HepG2 (cell line): Measurements from ENCODE around the gene MIB2. TPM values are rescaled to one million over a fixed set of nuclear protein-coding genes. Genes with fewer than 3 reads are reported as not detected.

Source experiments
- ATRX ChIP-seq: sonication (generic); formaldehyde crosslinking; IDR thresholded peaks from 2 replicates; pipeline ENCODE4 v1.4.0; 2020; ENCODE audit warnings: missing genetic modification reagents, borderline replicate concordance
- CEBPB ChIP-seq: IDR thresholded peaks from 2 replicates; pipeline ENCODE4 v1.6.1; 2011; ENCODE audit warnings: low read depth, low read length, improper control_type of control experiment, borderline replicate concordance
- CENPT ChIP-seq: sonication (generic); formaldehyde crosslinking; IDR thresholded peaks from 2 replicates; pipeline ENCODE4 v1.8.0; 2022; ENCODE audit warnings: low read depth, mild to moderate bottlenecking, moderate library complexity, missing genetic modification reagents
- GABPB1 ChIP-seq: IDR thresholded peaks from 2 replicates; pipeline ENCODE4 v1.6.1; 2016; ENCODE audit warnings: mild to moderate bottlenecking, missing genetic modification reagents, moderate library complexity, missing compliant biosample characterization
- IRF2 ChIP-seq: IDR thresholded peaks from 2 replicates; pipeline ENCODE4 v1.6.1; 2018; ENCODE audit warnings: missing genetic modification reagents, missing compliant biosample characterization
- MED8 ChIP-seq: sonication (generic); formaldehyde crosslinking; IDR thresholded peaks from 2 replicates; pipeline ENCODE4 v1.8.1; 2023; ENCODE audit warnings: mild to moderate bottlenecking, missing genetic modification reagents; ENCODE audit not compliant: insufficient replicate concordance
- NFYC ChIP-seq: IDR thresholded peaks from 2 replicates; pipeline ENCODE4 v1.6.1; 2016; ENCODE audit warnings: missing genetic modification reagents, missing compliant biosample characterization
- SMAD1 ChIP-seq: sonication (generic); formaldehyde crosslinking; IDR thresholded peaks from 2 replicates; pipeline ENCODE4 v1.4.0; 2020; ENCODE audit warnings: missing genetic modification reagents, low read depth, mild to moderate bottlenecking, borderline replicate concordance
- SP140L ChIP-seq: sonication (generic); formaldehyde crosslinking; IDR thresholded peaks from 2 replicates; pipeline ENCODE4 v1.4.0; 2020; ENCODE audit warnings: missing genetic modification reagents, borderline replicate concordance
- TOE1 ChIP-seq: sonication (generic); formaldehyde crosslinking; IDR thresholded peaks from 2 replicates; pipeline ENCODE4 v1.4.0; 2020; ENCODE audit warnings: mild to moderate bottlenecking, missing genetic modification reagents
- ZBTB7B ChIP-seq: sonication (generic); formaldehyde crosslinking; IDR thresholded peaks from 2 replicates; pipeline ENCODE4 v1.4.0; 2020; ENCODE audit warnings: missing genetic modification reagents
- ZNF235 ChIP-seq: sonication (generic); formaldehyde crosslinking; IDR thresholded peaks from 2 replicates; pipeline ENCODE4 v1.8.1; 2023; ENCODE audit warnings: mild to moderate bottlenecking, missing genetic modification reagents, borderline replicate concordance
- ZNF317 ChIP-seq: sonication (generic); formaldehyde crosslinking; IDR thresholded peaks from 2 replicates; pipeline ENCODE4 v1.5.0; 2020; ENCODE audit warnings: mild to moderate bottlenecking, missing genetic modification reagents
- ZNF430 ChIP-seq: sonication (generic); formaldehyde crosslinking; IDR thresholded peaks from 2 replicates; pipeline ENCODE4 v1.9.0; 2021; ENCODE audit warnings: mild to moderate bottlenecking, missing genetic modification reagents
- ZNF530 ChIP-seq: sonication (generic); formaldehyde crosslinking; IDR thresholded peaks from 2 replicates; pipeline ENCODE4 v1.5.0; 2020; ENCODE audit warnings: low read depth, mild to moderate bottlenecking, missing genetic modification reagents
- ZNF761 ChIP-seq: sonication (generic); formaldehyde crosslinking; conservative IDR thresholded peaks from 2 replicates; pipeline ENCODE4 v1.4.0; 2020; ENCODE audit warnings: mild to moderate bottlenecking, missing genetic modification reagents
- ZNF841 ChIP-seq: sonication (generic); formaldehyde crosslinking; IDR thresholded peaks from 2 replicates; pipeline ENCODE4 v1.8.1; 2023; ENCODE audit warnings: missing genetic modification reagents, borderline replicate concordance
- polyA plus RNA-seq, 8 experiments: library from polyadenylated mRNA; depleted of rRNA in 3 of 8; stranded (reverse) in 7 of 8; unstranded in 1 of 8; fragments of >200 nt; fragmentation: Illumina TruSeq in 4 of 8; extraction: Trizol in 4 of 8; gene quantifications; 2 replicates each; pipeline versions ENCODE4 v1.2.1 to v1.2.3, GENCODE V29; 2011 to 2016; ENCODE audit warnings: low read depth in 4 of 8, missing spikeins in 1 of 8, mixed read lengths in 1 of 8; ENCODE audit not compliant: insufficient read depth in 1 of 8
- total RNA-seq, 5 experiments: library from RNA; depleted of rRNA; stranded (reverse); fragments of >200 nt; fragmentation: Illumina TruSeq; extraction: Trizol; gene quantifications; 2 replicates each; pipeline ENCODE4 v1.2.3, GENCODE V29; 2016; ENCODE audit warnings: low read depth in 1 of 5
- TF ChIP-seq, protein P1 (sequence below): sonication (generic); formaldehyde crosslinking; IDR thresholded peaks from 2 replicates; pipeline ENCODE4 v1.4.0; 2020; ENCODE audit warnings: mild to moderate bottlenecking, missing genetic modification reagents
- TF ChIP-seq, protein P2 (sequence below): sonication (generic); formaldehyde crosslinking; IDR thresholded peaks from 2 replicates; pipeline ENCODE4 v1.8.0; 2022; ENCODE audit warnings: missing genetic modification reagents, mild to moderate bottlenecking, inconsistent platforms, borderline replicate concordance
- TF ChIP-seq, protein P3 (sequence below): sonication (generic); formaldehyde crosslinking; IDR thresholded peaks from 2 replicates; pipeline ENCODE4 v1.4.0; 2020; ENCODE audit warnings: missing genetic modification reagents, borderline replicate concordance
- TF ChIP-seq, protein P4 (sequence below): sonication (generic); formaldehyde crosslinking; IDR thresholded peaks from 2 replicates; pipeline ENCODE4 v1.8.1; 2023; ENCODE audit warnings: missing genetic modification reagents, inconsistent platforms, borderline replicate concordance

The MIB2 gene
- total and polyA plus RNA-seq, 2 of the 13 experiments (the other 11 are each of a cell fraction or from before 2014, with no cell fraction given) = 19.9 to 30.4 TPM

DNA sequence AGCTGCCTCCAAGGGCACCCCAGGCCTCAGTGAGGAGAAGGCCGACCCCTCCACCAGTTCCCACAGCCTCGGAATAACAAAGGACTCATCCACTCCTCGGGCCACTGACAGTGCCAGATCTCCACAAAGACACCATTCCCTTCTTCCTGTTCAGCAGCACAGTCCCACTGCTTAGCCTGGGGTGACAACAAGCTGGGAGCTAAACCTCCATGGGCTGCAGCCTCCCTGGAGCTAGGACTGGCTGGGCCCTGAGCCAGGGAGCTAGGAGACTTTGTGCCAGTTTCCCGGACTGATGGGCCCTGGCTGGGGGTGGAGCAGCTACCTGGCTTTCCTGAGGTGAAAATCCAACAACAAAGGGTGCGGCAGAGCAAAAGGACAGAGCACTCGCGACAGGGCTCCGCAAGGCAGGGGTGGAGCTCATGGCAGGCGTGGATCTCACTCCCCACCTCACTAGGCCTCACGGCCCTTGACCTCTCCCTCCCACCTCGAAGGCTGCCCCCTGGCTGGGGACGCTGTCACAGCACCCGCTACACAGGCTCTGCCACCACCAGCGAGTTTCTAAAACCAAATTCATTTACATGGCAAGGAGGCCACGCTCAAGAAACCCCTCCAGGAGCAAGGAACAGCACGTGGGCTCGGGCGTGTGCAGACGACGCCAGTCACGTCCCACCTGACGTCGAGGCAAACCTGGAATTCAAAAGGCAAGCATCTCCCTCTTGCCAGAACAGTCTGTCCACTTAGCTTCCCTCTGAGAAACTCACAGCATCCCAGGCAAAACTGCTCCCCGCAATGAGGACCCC is 63.5 kb downstream of the MIB2 start (continued):
- TF ChIP-seq, protein P1, sequence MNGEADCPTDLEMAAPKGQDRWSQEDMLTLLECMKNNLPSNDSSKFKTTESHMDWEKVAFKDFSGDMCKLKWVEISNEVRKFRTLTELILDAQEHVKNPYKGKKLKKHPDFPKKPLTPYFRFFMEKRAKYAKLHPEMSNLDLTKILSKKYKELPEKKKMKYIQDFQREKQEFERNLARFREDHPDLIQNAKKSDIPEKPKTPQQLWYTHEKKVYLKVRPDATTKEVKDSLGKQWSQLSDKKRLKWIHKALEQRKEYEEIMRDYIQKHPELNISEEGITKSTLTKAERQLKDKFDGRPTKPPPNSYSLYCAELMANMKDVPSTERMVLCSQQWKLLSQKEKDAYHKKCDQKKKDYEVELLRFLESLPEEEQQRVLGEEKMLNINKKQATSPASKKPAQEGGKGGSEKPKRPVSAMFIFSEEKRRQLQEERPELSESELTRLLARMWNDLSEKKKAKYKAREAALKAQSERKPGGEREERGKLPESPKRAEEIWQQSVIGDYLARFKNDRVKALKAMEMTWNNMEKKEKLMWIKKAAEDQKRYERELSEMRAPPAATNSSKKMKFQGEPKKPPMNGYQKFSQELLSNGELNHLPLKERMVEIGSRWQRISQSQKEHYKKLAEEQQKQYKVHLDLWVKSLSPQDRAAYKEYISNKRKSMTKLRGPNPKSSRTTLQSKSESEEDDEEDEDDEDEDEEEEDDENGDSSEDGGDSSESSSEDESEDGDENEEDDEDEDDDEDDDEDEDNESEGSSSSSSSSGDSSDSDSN (CRISPR knock-in tag) = peak; percentile 72; the same call in 1 of the 2 replicates
- no peak for TF ChIP-seq ATRX (CRISPR knock-in tag)
- TF ChIP-seq ZNF317 (CRISPR knock-in tag) = 0 out of 2 replicates have a peak, but pooled peaks have one; percentile 46
- TF ChIP-seq ZNF761 (CRISPR knock-in tag) = 0 out of 2 replicates have a peak, but pooled peaks have one; percentile 22
- TF ChIP-seq ZBTB7B = no peak; the same call in none of the 2 replicates
- TF ChIP-seq SP140L = no peak
- TF ChIP-seq CEBPB = no peak
- no peak for TF ChIP-seq ZNF841 (CRISPR knock-in tag)
- TF ChIP-seq GABPB1 (CRISPR knock-in tag) = peak; percentile 62
- peak; percentile 36; the same call in 1 of the 2 replicates for TF ChIP-seq ZNF430 (CRISPR knock-in tag)
- TF ChIP-seq ZNF235 = peak; percentile 73; the same call in 1 of the 2 replicates
- no peak for TF ChIP-seq CENPT (CRISPR knock-in tag)
- TF ChIP-seq, protein P2, sequence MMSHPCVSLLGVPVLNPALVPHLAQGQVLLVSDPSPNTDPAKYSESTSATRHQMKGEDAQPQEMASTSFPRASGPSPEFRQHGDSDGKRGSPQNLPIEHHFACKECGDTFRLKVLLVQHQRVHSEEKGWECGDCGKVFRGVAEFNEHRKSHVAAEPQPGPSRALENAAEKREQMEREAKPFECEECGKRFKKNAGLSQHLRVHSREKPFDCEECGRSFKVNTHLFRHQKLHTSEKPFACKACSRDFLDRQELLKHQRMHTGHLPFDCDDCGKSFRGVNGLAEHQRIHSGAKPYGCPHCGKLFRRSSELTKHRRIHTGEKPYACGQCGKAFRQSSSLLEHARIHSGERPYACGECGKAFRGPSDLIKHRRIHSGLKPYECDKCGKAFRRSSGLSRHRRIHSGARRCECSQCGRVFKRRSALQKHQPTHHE (CRISPR knock-in tag) = no peak
- no peak for TF ChIP-seq TOE1 (CRISPR knock-in tag)
- no peak for TF ChIP-seq SMAD1
- TF ChIP-seq, protein P3, sequence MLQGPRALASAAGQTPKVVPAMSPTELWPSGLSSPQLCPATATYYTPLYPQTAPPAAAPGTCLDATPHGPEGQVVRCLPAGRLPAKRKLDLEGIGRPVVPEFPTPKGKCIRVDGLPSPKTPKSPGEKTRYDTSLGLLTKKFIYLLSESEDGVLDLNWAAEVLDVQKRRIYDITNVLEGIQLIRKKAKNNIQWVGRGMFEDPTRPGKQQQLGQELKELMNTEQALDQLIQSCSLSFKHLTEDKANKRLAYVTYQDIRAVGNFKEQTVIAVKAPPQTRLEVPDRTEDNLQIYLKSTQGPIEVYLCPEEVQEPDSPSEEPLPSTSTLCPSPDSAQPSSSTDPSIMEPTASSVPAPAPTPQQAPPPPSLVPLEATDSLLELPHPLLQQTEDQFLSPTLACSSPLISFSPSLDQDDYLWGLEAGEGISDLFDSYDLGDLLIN (CRISPR knock-in tag) = no peak
- TF ChIP-seq, protein P4, sequence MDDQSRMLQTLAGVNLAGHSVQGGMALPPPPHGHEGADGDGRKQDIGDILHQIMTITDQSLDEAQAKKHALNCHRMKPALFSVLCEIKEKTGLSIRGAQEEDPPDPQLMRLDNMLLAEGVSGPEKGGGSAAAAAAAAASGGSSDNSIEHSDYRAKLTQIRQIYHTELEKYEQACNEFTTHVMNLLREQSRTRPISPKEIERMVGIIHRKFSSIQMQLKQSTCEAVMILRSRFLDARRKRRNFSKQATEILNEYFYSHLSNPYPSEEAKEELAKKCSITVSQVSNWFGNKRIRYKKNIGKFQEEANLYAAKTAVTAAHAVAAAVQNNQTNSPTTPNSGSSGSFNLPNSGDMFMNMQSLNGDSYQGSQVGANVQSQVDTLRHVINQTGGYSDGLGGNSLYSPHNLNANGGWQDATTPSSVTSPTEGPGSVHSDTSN (CRISPR knock-in tag) = no peak
- peak; percentile 29 for TF ChIP-seq MED8 (CRISPR knock-in tag)
- no peak for TF ChIP-seq ZNF530 (CRISPR knock-in tag)
- TF ChIP-seq NFYC (CRISPR knock-in tag) = peak; percentile 5; the same call in 1 of the 2 replicates
- peak; percentile 60; the same call in 1 of the 2 replicates for TF ChIP-seq IRF2 (CRISPR knock-in tag)
